IMR-90 (cell line): Measurements from ENCODE around the gene VILL.

Source experiments
- BHLHE40 ChIP-seq: fragments of 150-350 bp; IDR thresholded peaks from 2 replicates; pipeline ENCODE4 v1.6.1; 2016; ENCODE audit warnings: mild to moderate bottlenecking, low read depth, low read length
- CTCF ChIP-seq: conservative IDR thresholded peaks from 2 replicates; pipeline ENCODE4 v1.5.1; 2012; ENCODE audit warnings: mild to moderate bottlenecking, low read depth, low read length, improper control_type of control experiment
- POLR2A ChIP-seq: IDR thresholded peaks from 2 replicates; pipeline ENCODE4 v1.6.1; 2012; ENCODE audit warnings: mild to moderate bottlenecking, low read depth, low read length
- RAD21 ChIP-seq: IDR thresholded peaks from 2 replicates; pipeline ENCODE4 v1.6.1; 2012; ENCODE audit warnings: low read length, improper control_type of control experiment
- SMC3 ChIP-seq: fragments of 150-350 bp; IDR thresholded peaks from 2 replicates; pipeline ENCODE4 v1.6.1; 2016; ENCODE audit warnings: low read depth, mild to moderate bottlenecking, antibody characterized with exemption, low read length, moderate library complexity

DNA sequence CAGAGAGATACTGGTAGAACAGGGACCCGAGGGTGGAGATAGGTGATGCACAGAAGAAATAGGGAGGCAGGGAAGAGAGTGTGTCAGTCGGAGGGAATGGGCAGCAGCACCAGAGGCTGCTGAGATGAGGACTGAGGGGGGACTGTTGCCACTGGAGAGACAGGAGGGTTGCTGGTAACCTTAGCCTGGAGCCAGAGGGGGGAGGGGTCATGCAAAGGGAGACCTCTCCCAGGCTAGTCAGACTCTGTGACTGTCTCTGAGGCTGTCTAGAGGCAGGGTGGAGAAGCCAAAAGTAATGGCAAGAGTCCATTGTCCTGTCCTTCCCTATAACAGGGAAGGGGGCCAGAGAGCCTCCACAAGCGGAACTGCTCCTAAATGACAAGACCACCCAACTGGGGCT is 46.3 kb downstream of the VILL start:
- TF ChIP-seq POLR2A (no peak), BHLHE40 (no peak), SMC3 (no peak), RAD21 (no peak), CTCF (no peak)
